BLaER1 (cell line): ENCODE measurements around the gene GALNT12.

Experiments used
- H3K27ac ChIP-seq: shearing (Covaris generic); formaldehyde crosslinking; 2 replicates; pipeline ENCODE4 v1.8.1; 2022
- H3K27me3 ChIP-seq: shearing (Covaris generic); formaldehyde crosslinking; 2 replicates; pipeline ENCODE4 v1.8.1; 2022
- H3K36me3 ChIP-seq: shearing (Covaris generic); formaldehyde crosslinking; 2 replicates; pipeline ENCODE4 v1.8.1; 2022
- H3K4me1 ChIP-seq: shearing (Covaris generic); formaldehyde crosslinking; 2 replicates; pipeline ENCODE4 v1.8.1; 2022
- H3K4me2 ChIP-seq: shearing (Covaris generic); formaldehyde crosslinking; 2 replicates; pipeline ENCODE4 v1.8.1; 2022
- H3K4me3 ChIP-seq: shearing (Covaris generic); formaldehyde crosslinking; 2 replicates; pipeline ENCODE4 v1.8.1; 2022
- H3K9ac ChIP-seq: shearing (Covaris generic); formaldehyde crosslinking; 2 replicates; pipeline ENCODE4 v1.8.1; 2022
- H3K9me3 ChIP-seq: shearing (Covaris generic); formaldehyde crosslinking; 2 replicates; pipeline ENCODE4 v1.8.1; 2022
- H4K20me1 ChIP-seq: shearing (Covaris generic); formaldehyde crosslinking; 2 replicates; pipeline ENCODE4 v1.8.1; 2022
- Cebpa-rat ChIP-seq: shearing (Covaris generic); IDR thresholded peaks from 2 replicates; pipeline ENCODE4 v1.8.1; 2022

GALNT12 gene

GRCh38 chr9:98781588-98782383 is 25.7 kb upstream of the GALNT12 start:
- no peak overlapping the region for H3K27ac ChIP-seq

DNA sequence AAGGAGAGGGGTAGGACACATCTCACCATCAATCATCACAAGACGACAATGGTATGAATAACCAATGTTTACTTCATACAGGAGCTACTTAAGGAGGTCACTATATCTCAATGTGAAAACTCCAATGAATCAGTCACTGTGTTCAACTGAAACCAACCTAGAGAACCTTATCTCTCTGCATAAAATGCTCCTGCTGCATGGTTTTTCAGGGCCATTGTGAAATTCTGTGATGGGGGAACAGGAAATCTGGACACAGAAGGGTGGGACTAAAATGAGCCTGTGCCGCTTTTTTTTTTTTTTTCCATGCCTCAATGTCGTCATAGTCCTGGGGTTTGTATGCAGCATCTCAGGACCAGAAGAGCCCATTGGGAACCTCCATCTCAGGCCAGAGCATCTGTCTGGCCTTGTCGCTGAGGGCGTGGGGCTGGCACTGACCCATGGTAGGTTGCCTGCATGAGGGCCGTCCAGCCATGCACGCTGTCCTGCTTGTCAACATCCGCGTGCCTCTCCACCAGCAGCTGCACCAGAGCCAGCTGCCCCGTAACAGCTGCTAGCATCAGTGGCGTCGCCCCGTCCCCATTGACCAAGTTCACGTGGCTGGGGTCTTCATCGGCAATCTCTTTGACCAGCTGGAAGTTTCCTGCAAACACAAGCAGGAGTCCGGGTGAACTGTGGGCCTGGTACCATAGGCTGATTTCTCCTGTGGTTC is 23.8 kb upstream of the GALNT12 start:
- TF ChIP-seq Cebpa-rat = no peak
- no peaks in the 10 kb centered on the region for H3K27me3 ChIP-seq
- H3K4me2 ChIP-seq = no peak overlapping the region
- no peak overlapping the region for H3K4me3 ChIP-seq
- H3K36me3 ChIP-seq = peaks cover 82% of the 10 kb centered on the region
- no peak overlapping the region for H3K27ac ChIP-seq
- H3K9me3 ChIP-seq = no peaks in the 10 kb centered on the region
- no peak overlapping the region for H3K9ac ChIP-seq
- H4K20me1 ChIP-seq = peaks cover 35% of the 10 kb centered on the region
- no peaks in the 10 kb centered on the region for H3K4me1 ChIP-seq

More at GRCh38 chr9:98781588-98782383, 25.7 kb upstream of the GALNT12 start:
- no peak overlapping the region for H3K4me2 ChIP-seq
- peaks cover 18% of the 10 kb centered on the region for H4K20me1 ChIP-seq
- H3K27me3 ChIP-seq = no peaks in the 10 kb centered on the region
- no peaks in the 10 kb centered on the region for H3K9me3 ChIP-seq
- no peak for TF ChIP-seq Cebpa-rat
- H3K36me3 ChIP-seq = peaks cover 86% of the 10 kb centered on the region
- H3K9ac ChIP-seq = no peak overlapping the region
- H3K4me1 ChIP-seq = no peaks in the 10 kb centered on the region
- H3K4me3 ChIP-seq = no peak overlapping the region

- H3K9me3 ChIP-seq = no peaks in the 10 kb centered on the region
Observed at GRCh38 chr9:98784831-98785806, 22.4 kb upstream of the GALNT12 start.

DNA sequence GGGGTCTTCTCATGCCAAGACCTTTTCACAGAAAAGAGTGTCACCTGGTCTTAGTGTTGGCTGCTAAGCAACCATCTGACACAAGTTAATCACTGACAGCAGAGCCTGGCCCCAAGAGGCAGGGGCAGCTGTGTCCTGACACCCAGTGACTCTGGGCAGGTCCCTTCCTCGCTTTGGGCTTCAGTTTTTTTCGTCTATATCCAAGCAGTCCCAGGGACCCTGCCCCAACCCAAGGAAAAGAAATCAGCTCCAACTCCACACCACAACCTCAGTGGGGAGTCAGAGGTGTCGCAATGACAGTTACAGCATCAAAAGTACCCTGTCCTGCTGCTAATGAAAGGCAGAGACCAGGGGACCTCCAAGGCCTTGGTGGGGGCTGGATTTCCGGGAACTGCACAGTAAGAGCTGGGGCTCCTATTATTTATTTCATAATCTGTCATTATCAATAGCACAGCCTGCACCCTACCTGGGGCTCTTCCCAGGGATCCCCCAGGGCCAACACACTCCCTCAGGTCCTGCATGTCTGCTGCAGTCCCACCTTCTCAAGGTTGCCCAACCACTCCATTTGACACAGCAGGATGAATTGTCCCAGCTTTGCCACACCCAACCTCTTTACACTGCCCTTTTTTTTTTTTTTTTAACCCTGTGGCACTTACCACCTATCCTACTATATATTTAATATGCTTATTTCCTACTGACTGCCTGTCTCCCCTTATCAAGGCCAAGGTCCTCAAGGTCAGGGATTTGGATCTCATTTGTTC is 20.5 kb upstream of the GALNT12 start:
- Histone ChIP-seq H4K20me1 (peaks cover 58% of the 10 kb centered on the region), H3K27ac (no peak overlapping the region), H3K4me1 (peaks cover 11% of the 10 kb centered on the region), H3K4me2 (no peak overlapping the region), H3K9me3 (no peaks in the 10 kb centered on the region), H3K4me3 (no peak overlapping the region), H3K9ac (no peak overlapping the region), H3K27me3 (no peaks in the 10 kb centered on the region), H3K36me3 (peaks cover 80% of the 10 kb centered on the region)
- no peak for TF ChIP-seq Cebpa-rat

More at GRCh38 chr9:98784831-98785806, 22.4 kb upstream of the GALNT12 start:
- TF ChIP-seq Cebpa-rat = no peak
- H4K20me1 ChIP-seq = peaks cover 40% of the 10 kb centered on the region
- H3K27ac ChIP-seq = no peak overlapping the region
- H3K4me2 ChIP-seq = no peak overlapping the region
- H3K4me3 ChIP-seq = no peak overlapping the region
- no peaks in the 10 kb centered on the region for H3K27me3 ChIP-seq
- no peaks in the 10 kb centered on the region for H3K4me1 ChIP-seq
- H3K9ac ChIP-seq = no peak overlapping the region
- H3K36me3 ChIP-seq = peaks cover 88% of the 10 kb centered on the region

- no peak overlapping the region for H3K9ac ChIP-seq
- no peak overlapping the region for H3K4me2 ChIP-seq
- peaks cover 20% of the 10 kb centered on the region for H3K4me1 ChIP-seq
- no peak for TF ChIP-seq Cebpa-rat
- no peaks in the 10 kb centered on the region for H3K27me3 ChIP-seq
- H3K27ac ChIP-seq = no peak overlapping the region
- no peak overlapping the region for H3K4me3 ChIP-seq
- H3K9me3 ChIP-seq = no peaks in the 10 kb centered on the region
- peaks cover 67% of the 10 kb centered on the region for H4K20me1 ChIP-seq
- H3K36me3 ChIP-seq = peaks cover 71% of the 10 kb centered on the region
Observed at GRCh38 chr9:98787766-98788335, 19.6 kb upstream of the GALNT12 start.

GRCh38 chr9:98789483-98790133 is 17.9 kb upstream of the GALNT12 start:
- peaks cover 35% of the 10 kb centered on the region for H3K4me1 ChIP-seq
- no peak for TF ChIP-seq Cebpa-rat
- H3K27ac ChIP-seq = no peak overlapping the region
- peaks cover 70% of the 10 kb centered on the region for H4K20me1 ChIP-seq
- H3K27me3 ChIP-seq = no peaks in the 10 kb centered on the region
- no peaks in the 10 kb centered on the region for H3K9me3 ChIP-seq
- H3K9ac ChIP-seq = no peak overlapping the region
- H3K4me3 ChIP-seq = no peak overlapping the region
- peaks cover 54% of the 10 kb centered on the region for H3K36me3 ChIP-seq
- H3K4me2 ChIP-seq = no peak overlapping the region

GRCh38 chr9:98790134-98790841 is 17.2 kb upstream of the GALNT12 start:
- Histone ChIP-seq H4K20me1 (peaks cover 72% of the 10 kb centered on the region), H3K27ac (no peak overlapping the region), H3K4me3 (no peak overlapping the region), H3K9ac (no peak overlapping the region), H3K36me3 (peaks cover 48% of the 10 kb centered on the region), H3K4me2 (no peak overlapping the region), H3K27me3 (no peaks in the 10 kb centered on the region), H3K4me1 (peaks cover 41% of the 10 kb centered on the region), H3K9me3 (no peaks in the 10 kb centered on the region)
- TF ChIP-seq Cebpa-rat = no peak
